Measurements from ENCODE around the gene PTPRM. TPM values are rescaled to one million over a fixed set of nuclear protein-coding genes. Genes with fewer than 3 reads are reported as not detected.

The PTPRM gene
- total RNA-seq, 1 donor from 2014 or later = 1.00 TPM

DNA sequence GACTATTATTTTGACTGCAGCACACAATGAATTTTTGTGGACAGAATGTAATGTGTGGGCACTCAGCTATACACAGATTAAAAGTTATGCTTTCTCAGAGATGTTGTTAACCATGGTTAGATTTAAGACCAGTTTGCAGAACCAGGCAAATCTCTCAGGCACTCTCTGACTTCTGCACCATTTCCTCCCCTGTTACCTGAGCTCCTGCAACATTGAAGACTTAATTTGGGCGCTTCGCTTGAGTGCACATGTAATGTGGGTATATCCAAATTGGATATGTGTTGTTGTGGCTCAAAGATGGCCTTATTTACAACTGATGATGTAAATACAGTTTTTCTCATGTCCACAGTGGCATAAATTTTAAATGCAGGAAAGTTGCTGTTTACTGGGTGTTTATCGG, 469.4 kb downstream of the PTPRM start:
- intact Hi-C loops (cut with micrococcal nuclease) = no loop called here
- ChIA-PET POLR2A (no interaction called here), CTCF (no interaction called here)
- no peak for DNase-seq
- H3K4me3 Mint-ChIP-seq = no peak overlapping the region
- no peaks in the 10 kb centered on the region for H3K27me3 Mint-ChIP-seq
- no peak for TF ChIP-seq CTCF (IDR thresholded peaks at IDR 0.05)
- no peaks in the 10 kb centered on the region for H3K4me1 Mint-ChIP-seq
- no peak for ATAC-seq (ENCODE audit: low read depth)
- H3K36me3 Mint-ChIP-seq (ENCODE audit: low read depth) = no peaks in the 10 kb centered on the region
- H3K27ac Mint-ChIP-seq = no peak overlapping the region
- no peaks in the 10 kb centered on the region for H3K9me3 Mint-ChIP-seq

- Mint-ChIP-seq H3K4me1 (no peaks in the 10 kb centered on the region), H3K27ac (no peak overlapping the region), H3K27me3 (no peaks in the 10 kb centered on the region), H3K4me3 (no peak overlapping the region), H3K9me3 (no peaks in the 10 kb centered on the region), H3K36me3 (ENCODE audit: low read depth) (no peaks in the 10 kb centered on the region)
- ATAC-seq (ENCODE audit: low read depth) (no peak), DNase-seq (no peak)
- POLR2A ChIA-PET = no interaction called here
- no peak for TF ChIP-seq CTCF (IDR thresholded peaks at IDR 0.05)
- CTCF ChIA-PET = no interaction called here
- intact Hi-C loops (cut with micrococcal nuclease) = no loop called here
Observed at GRCh38 chr18:8037296-8037695, 470.2 kb downstream of the PTPRM start.

- ATAC-seq (ENCODE audit: low read depth) (no peak), DNase-seq (no peak)
- ChIA-PET POLR2A (no interaction called here), CTCF (no interaction called here)
- TF ChIP-seq CTCF (IDR thresholded peaks at IDR 0.05) = no peak
- H3K27ac Mint-ChIP-seq = no peak overlapping the region
- H3K4me1 Mint-ChIP-seq = no peaks in the 10 kb centered on the region
- H3K27me3 Mint-ChIP-seq = no peaks in the 10 kb centered on the region
- no peak overlapping the region for H3K4me3 Mint-ChIP-seq
- intact Hi-C loops (cut with micrococcal nuclease) = no loop called here
- H3K9me3 Mint-ChIP-seq = no peaks in the 10 kb centered on the region
- H3K36me3 Mint-ChIP-seq (ENCODE audit: low read depth) = no peaks in the 10 kb centered on the region
Observed at GRCh38 chr18:8040021-8040420, 472.9 kb downstream of the PTPRM start.

GRCh38 chr18:8041526-8042111, 474.5 kb downstream of the PTPRM start:
- CTCF ChIA-PET = no interaction called here
- no peak for TF ChIP-seq CTCF (IDR thresholded peaks at IDR 0.05)
- Mint-ChIP-seq H3K36me3 (ENCODE audit: low read depth) (no peaks in the 10 kb centered on the region), H3K4me3 (no peak overlapping the region), H3K27ac (no peak overlapping the region), H3K4me1 (no peaks in the 10 kb centered on the region), H3K27me3 (no peaks in the 10 kb centered on the region), H3K9me3 (no peaks in the 10 kb centered on the region)
- no peak for ATAC-seq (ENCODE audit: low read depth)
- DNase-seq = no peak
- intact Hi-C loops (cut with micrococcal nuclease) = no loop called here
- POLR2A ChIA-PET = no interaction called here

DNA sequence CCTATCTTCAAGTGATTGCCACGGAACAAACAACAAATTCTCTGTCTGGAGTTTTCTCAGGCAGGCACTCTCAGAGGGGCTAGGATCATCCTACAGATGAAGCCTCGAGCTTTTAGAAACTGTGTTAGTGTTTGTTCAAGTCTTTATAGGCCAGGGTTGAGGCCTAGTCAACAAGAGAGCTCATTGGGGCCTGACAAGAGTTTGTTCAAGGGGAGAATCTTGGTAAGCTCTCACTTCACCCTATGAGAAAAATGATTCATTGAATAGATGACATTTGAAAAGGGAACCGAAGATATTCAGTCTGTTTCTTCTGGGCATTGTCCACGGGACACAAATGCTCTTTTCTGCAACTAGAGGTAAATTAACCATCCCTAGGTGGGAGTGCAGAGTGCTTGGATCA, 476.9 kb downstream of the PTPRM start:
- no peak for ATAC-seq (ENCODE audit: low read depth)
- H3K36me3 Mint-ChIP-seq (ENCODE audit: low read depth) = no peaks in the 10 kb centered on the region
- no peak overlapping the region for H3K4me3 Mint-ChIP-seq
- intact Hi-C loops (cut with micrococcal nuclease) = no loop called here
- ChIA-PET POLR2A (no interaction called here), CTCF (no interaction called here)
- DNase-seq = no peak
- no peaks in the 10 kb centered on the region for H3K4me1 Mint-ChIP-seq
- H3K27me3 Mint-ChIP-seq = no peaks in the 10 kb centered on the region
- H3K27ac Mint-ChIP-seq = no peak overlapping the region
- H3K9me3 Mint-ChIP-seq = no peaks in the 10 kb centered on the region
- TF ChIP-seq CTCF (IDR thresholded peaks at IDR 0.05) = no peak

All from activated B cell treated with CpG ODN at 0.5 μM for 24 hours (primary cell).